ENCODE results near the gene TMC1. TPM values are rescaled to one million over a fixed set of nuclear protein-coding genes. Genes with fewer than 3 reads are reported as not detected.

Gene TMC1
- total and polyA plus RNA-seq, 11 donors: 0.07 to 0.75 (median 0.33) TPM; not detected in 5

- ATAC-seq (no peak), DNase-seq (no peak)
- intact Hi-C loops (cut with DNase I): loop anchor here in 5 of 10 donors (10.0 kb wide), 7 partner anchors 132 to 562 kb away; partner anchors contain the start of gene ZFAND5 (in 1 of the 5)
- Histone ChIP-seq H3K36me3 (no peaks in the 10 kb centered on the region), H3K27me3 (no peaks in the 10 kb centered on the region), H3K9me3 (no peaks in the 10 kb centered on the region), H3K27ac (no peak overlapping the region), H3K4me1 (peaks cover 0 to 22% (median 1%) of the 10 kb centered on the region in 12 donors), H3K4me3 (no peak overlapping the region)
- TF ChIP-seq CTCF (IDR thresholded peaks at IDR 0.05): no peak
- no peak for TF ChIP-seq POLR2A (IDR thresholded peaks at IDR 0.05)
- 80 to 86% (median 82%) methylated on average over 6 of the region's 6 CpGs for WGBS, 4 donors
These were observed 75.2 kb downstream of the TMC1 start for GRCh38 chr9:72596451-72597180.

- no peaks in the 10 kb centered on the region for H3K36me3 ChIP-seq
- intact Hi-C loops (cut with DNase I): loop anchor here in 5 of 10 donors (10.0 kb wide), 7 partner anchors 132 to 562 kb away; partner anchors contain the start of gene ZFAND5 (in 1 of the 5)
- DNase-seq (no peak), ATAC-seq (no peak)
- TF ChIP-seq POLR2A (IDR thresholded peaks at IDR 0.05) (no peak), CTCF (IDR thresholded peaks at IDR 0.05) (no peak)
- peaks cover 0 to 21% (median 1%) of the 10 kb centered on the region in 12 donors for H3K4me1 ChIP-seq
- H3K9me3 ChIP-seq: no peaks in the 10 kb centered on the region
- H3K27me3 ChIP-seq: no peaks in the 10 kb centered on the region
- 91 to 96% (median 95%) methylated on average over 8 of the region's 8 CpGs for WGBS, 4 donors
- no peak overlapping the region for H3K4me3 ChIP-seq
- no peak overlapping the region for H3K27ac ChIP-seq
These were observed 75.7 kb downstream of the TMC1 start for GRCh38 chr9:72597181-72597517.

- DNase-seq (no peak), ATAC-seq (no peak)
- H3K4me3 ChIP-seq: no peak overlapping the region
- no peak overlapping the region for H3K27ac ChIP-seq
- H3K4me1 ChIP-seq: peaks cover 0 to 17% (median 1%) of the 10 kb centered on the region in 12 donors
- intact Hi-C loops (cut with DNase I): loop anchor here in 5 of 10 donors (10.0 kb wide), 7 partner anchors 133 to 563 kb away; partner anchors contain the start of gene ZFAND5 (in 1 of the 5)
- 65 to 75% (median 71%) methylated on average over 3 of the region's 3 CpGs for whole genome bisulfite sequencing, 4 donors
- TF ChIP-seq CTCF (IDR thresholded peaks at IDR 0.05): no peak
- TF ChIP-seq POLR2A (IDR thresholded peaks at IDR 0.05): no peak
- no peaks in the 10 kb centered on the region for H3K27me3 ChIP-seq
- H3K9me3 ChIP-seq: no peaks in the 10 kb centered on the region
- no peaks in the 10 kb centered on the region for H3K36me3 ChIP-seq
These were observed 76.2 kb downstream of the TMC1 start for GRCh38 chr9:72597601-72598000.

- no peak for TF ChIP-seq CTCF (IDR thresholded peaks at IDR 0.05)
- 42 to 61% (median 53%) methylated on average over 3 of the region's 3 CpGs for WGBS, 4 donors
- no peak overlapping the region for H3K27ac ChIP-seq
These were observed 77.2 kb downstream of the TMC1 start for GRCh38 chr9:72598639-72599038.

More at GRCh38 chr9:72598639-72599038, 77.2 kb downstream of the TMC1 start:
- peak in 1 of 4 donors; percentile 55 for ATAC-seq
- Histone ChIP-seq H3K9me3 (no peaks in the 10 kb centered on the region), H3K36me3 (no peaks in the 10 kb centered on the region), H3K4me3 (no peak overlapping the region), H3K4me1 (peaks cover 0 to 8% (median 0%) of the 10 kb centered on the region in 12 donors), H3K27me3 (no peaks in the 10 kb centered on the region)
- intact Hi-C loops (cut with DNase I): loop anchor here in 5 of 10 donors (10.0 kb wide), 7 partner anchors 134 to 564 kb away; partner anchors contain the start of gene ZFAND5 (in 1 of the 5)
- no peak for DNase-seq
